Lung (tissue), 16 donors: ENCODE results near the gene PPP6R3. TPM values are rescaled to one million over a fixed set of nuclear protein-coding genes. Genes with fewer than 3 reads are reported as not detected.

ENCODE experiments used
- ATAC-seq: fragments of 200-7000 bp; cut with Tn5 transposase; one replicate; pipeline ENCODE4 v1.9.1; 2020; ENCODE audit warnings: moderate number of reproducible peaks; ENCODE audit not compliant: insufficient read depth, low FRiP score
- DNase-seq, 3 donors: peaks; one replicate each; pipeline ENCODE4 v3.0.0-alpha.2; 2013 to 2017
- H3K27ac ChIP-seq, 2 donors: one replicate each; pipeline ENCODE4 v1.5.1; 2013; ENCODE audit warnings: mild to moderate bottlenecking in 2 of 2, moderate library complexity in 2 of 2, control low read depth in 1 of 2, inconsistent platforms in 1 of 2, low read depth in 1 of 2, low read length in 1 of 2
- H3K27me3 ChIP-seq, 3 donors: one replicate each; pipeline ENCODE4 v1.5.1; 2013; ENCODE audit warnings: low read length in 2 of 3; ENCODE audit not compliant: control insufficient read depth in 3 of 3, insufficient read depth in 3 of 3
- H3K36me3 ChIP-seq, 4 donors: one replicate each; pipeline ENCODE4 v1.5.1; 2013; ENCODE audit warnings: low read length in 4 of 4, mild to moderate bottlenecking in 1 of 4, moderate library complexity in 1 of 4; ENCODE audit not compliant: control insufficient read depth in 4 of 4, insufficient read depth in 4 of 4
- H3K4me1 ChIP-seq, 5 donors: one replicate each; pipeline ENCODE4 v1.5.1; 2013; ENCODE audit warnings: low read length in 5 of 5, mild to moderate bottlenecking in 2 of 5, moderate library complexity in 1 of 5; ENCODE audit not compliant: control insufficient read depth in 5 of 5, insufficient read depth in 5 of 5
- H3K4me3 ChIP-seq: one replicate; pipeline ENCODE4 v1.5.1; 2013; ENCODE audit warnings: mild to moderate bottlenecking, control low read depth, moderate library complexity
- H3K9ac ChIP-seq, 2 donors: one replicate each; pipeline ENCODE4 v1.5.1; 2013; ENCODE audit warnings: low read length in 2 of 2, control low read depth in 1 of 2; ENCODE audit not compliant: insufficient read depth in 1 of 2
- H3K9me3 ChIP-seq, 4 donors: one replicate each; pipeline ENCODE4 v1.5.1; 2013; ENCODE audit warnings: low read length in 3 of 4, mild to moderate bottlenecking in 1 of 4, moderate library complexity in 1 of 4; ENCODE audit not compliant: control insufficient read depth in 4 of 4, insufficient read depth in 3 of 4
- CTCF ChIP-seq: IDR thresholded peaks from 2 replicates; pipeline ENCODE4 v1.5.1; 2012; ENCODE audit warnings: mild to moderate bottlenecking; ENCODE audit errors: control extremely low read depth, extremely low read depth
- WGBS, 2 donors: extraction: QIAGEN DNeasy Blood & Tissue Kit; methylation state at CpG; one replicate each; pipeline ENCODE4 v1.1.7; 2013; 5-methylcytosine and 5-hydroxymethylcytosine counted together
- long read RNA-seq, 5 donors: transcript quantifications; one replicate each; lab custom pipeline, GENCODE V29; 2026
- polyA plus RNA-seq, 2 donors: library from polyadenylated mRNA; stranded (reverse); fragments of 200-250 nt; gene quantifications; one replicate each; pipeline ENCODE4 v1.2.1, GENCODE V29; 2013
- total RNA-seq, 2 donors: library from RNA; depleted of rRNA in 1 of 2; stranded (reverse); fragments of >200 nt in 1 of 2; gene quantifications; one replicate each; pipeline ENCODE4 v1.2.1, GENCODE V29; 2014 to 2021
- donor health status: control.
- donor health status: control.
- donor health status: Bipolar disorder and iron deficiency.
- donor health status: healthy.
- donor health status: DM: yes; HTN: yes; CAD: no.

Gene PPP6R3
- total RNA-seq (100 to 1,000 TPM in 1 of 2 donors, 10 to 100 TPM in 1; 87.4 to 217 TPM), polyA plus RNA-seq (10 to 100 TPM; 28.5 to 34.0 TPM)
- long read RNA-seq, donor 1, full-length matches to known transcripts: 3 of 3 reads
- long read RNA-seq, donor 1, partial matches to known transcripts: 0 of 3 reads
- long read RNA-seq, donor 1, other reads (novel, unspliced or antisense): 0 of 3 reads
- long read RNA-seq, donor 2: 0 reads
- long read RNA-seq, donor 3, full-length matches to known transcripts: 7 of 7 reads
- long read RNA-seq, donor 3, partial matches to known transcripts: 0 of 7 reads
- long read RNA-seq, donor 3, other reads (novel, unspliced or antisense): 0 of 7 reads
- long read RNA-seq, donor 4, full-length matches to known transcripts: 1 of 1 reads
- long read RNA-seq, donor 4, partial matches to known transcripts: 0 of 1 reads
- long read RNA-seq, donor 4, other reads (novel, unspliced or antisense): 0 of 1 reads
- long read RNA-seq, donor 5, full-length matches to known transcripts: 6 of 6 reads
- long read RNA-seq, donor 5, partial matches to known transcripts: 0 of 6 reads
- long read RNA-seq, donor 5, other reads (novel, unspliced or antisense): 0 of 6 reads

- DNase-seq: peak; percentile 50 to 68 (median 53)
- Histone ChIP-seq H3K4me3 (peak within 1 kb of the TSS; percentile 84), H3K27ac (peak within 1 kb of the TSS; percentile 99), H3K9me3 (no peaks in the 10 kb centered on the region), H3K36me3 (peaks cover 0 to 6% (median 1%) of the 10 kb centered on the region in 4 donors), H3K27me3 (no peaks in the 10 kb centered on the region), H3K4me1 (peaks cover 5 to 29% (median 11%) of the 10 kb centered on the region in 5 donors), H3K9ac (peak within 1 kb of the TSS; percentile 61 to 86)
- ATAC-seq: peak; percentile 29
- WGBS, 2 donors: 0% methylated on average over 61 to 92 of the region's 92 CpGs
- TF ChIP-seq CTCF: no peak
These were observed at the start of gene PPP6R3 for GRCh38 chr11:68460741-68461574. PPP6R3 (plus strand) TSS chr11:68460752; CDS start chr11:68537665, 76,913 bp downstream.

- Histone ChIP-seq H3K27ac (peak overlapping the region in 1 of 2 donors; percentile 58), H3K4me1 (peaks cover 0 to 18% (median 0%) of the 10 kb centered on the region in 5 donors), H3K9me3 (no peaks in the 10 kb centered on the region), H3K27me3 (no peaks in the 10 kb centered on the region), H3K9ac (no peak overlapping the region), H3K4me3 (no peak overlapping the region), H3K36me3 (peaks cover 10 to 48% (median 39%) of the 10 kb centered on the region in 4 donors)
- WGBS, 2 donors: 84 to 90% methylated on average over 17 of the region's 17 CpGs
- ATAC-seq (no peak), DNase-seq (no peak)
- TF ChIP-seq CTCF: no peak
These were observed 49.0 kb upstream of the PPP6R3 start for GRCh38 chr11:68411501-68411991.

GRCh38 chr11:68412593-68413475 is 47.7 kb upstream of the PPP6R3 start:
- ATAC-seq (no peak), DNase-seq (peak in 2 of 3 donors; percentile 34 to 40)
- 78 to 87% methylated on average over 24 of the region's 24 CpGs for WGBS, 2 donors
- H3K9me3 ChIP-seq: no peaks in the 10 kb centered on the region
- H3K27ac ChIP-seq: peak overlapping the region; percentile 67 to 76
- peaks cover 0 to 18% (median 0%) of the 10 kb centered on the region in 5 donors for H3K4me1 ChIP-seq
- no peaks in the 10 kb centered on the region for H3K27me3 ChIP-seq
- no peak overlapping the region for H3K4me3 ChIP-seq
- H3K36me3 ChIP-seq: peaks cover 13 to 53% (median 39%) of the 10 kb centered on the region in 4 donors
- TF ChIP-seq CTCF: no peak
- H3K9ac ChIP-seq: no peak overlapping the region
